Fibroblast of villous mesenchyme (primary cell): Measurements from ENCODE around the gene SAFB. TPM values are rescaled to one million over a fixed set of nuclear protein-coding genes. Genes with fewer than 3 reads are reported as not detected.
A peak's percentile ranks its signal among the peaks of the same experiment; 100 is the strongest.

Experiments
- DNase-seq: peaks from one replicate; pipeline ENCODE4 v3.0.0-alpha.2; 2010; ENCODE audit warnings: low read depth
- H3K4me3 ChIP-seq: 2 replicates; pipeline ENCODE4 v1.5.1; 2011; ENCODE audit warnings: low read depth, mild to moderate bottlenecking, low read length
- total RNA-seq: library from RNA; depleted of rRNA; stranded (reverse); fragments of >200 nt; gene quantifications from 2 replicates; pipeline ENCODE4 v1.2.3, GENCODE V29; 2012
- TF ChIP-seq, protein P1 (sequence below): IDR thresholded peaks from 2 replicates; pipeline ENCODE4 v1.5.1; 2012; ENCODE audit warnings: low read depth, mild to moderate bottlenecking, low read length; ENCODE audit not compliant: insufficient read depth

The SAFB gene
- total RNA-seq, 1 donor = 40.6 TPM

GRCh38 chr19:5677136-5677535 is 54.3 kb downstream of the SAFB start:
- H3K4me3 ChIP-seq = no peak overlapping the region
- TF ChIP-seq, protein P1, sequence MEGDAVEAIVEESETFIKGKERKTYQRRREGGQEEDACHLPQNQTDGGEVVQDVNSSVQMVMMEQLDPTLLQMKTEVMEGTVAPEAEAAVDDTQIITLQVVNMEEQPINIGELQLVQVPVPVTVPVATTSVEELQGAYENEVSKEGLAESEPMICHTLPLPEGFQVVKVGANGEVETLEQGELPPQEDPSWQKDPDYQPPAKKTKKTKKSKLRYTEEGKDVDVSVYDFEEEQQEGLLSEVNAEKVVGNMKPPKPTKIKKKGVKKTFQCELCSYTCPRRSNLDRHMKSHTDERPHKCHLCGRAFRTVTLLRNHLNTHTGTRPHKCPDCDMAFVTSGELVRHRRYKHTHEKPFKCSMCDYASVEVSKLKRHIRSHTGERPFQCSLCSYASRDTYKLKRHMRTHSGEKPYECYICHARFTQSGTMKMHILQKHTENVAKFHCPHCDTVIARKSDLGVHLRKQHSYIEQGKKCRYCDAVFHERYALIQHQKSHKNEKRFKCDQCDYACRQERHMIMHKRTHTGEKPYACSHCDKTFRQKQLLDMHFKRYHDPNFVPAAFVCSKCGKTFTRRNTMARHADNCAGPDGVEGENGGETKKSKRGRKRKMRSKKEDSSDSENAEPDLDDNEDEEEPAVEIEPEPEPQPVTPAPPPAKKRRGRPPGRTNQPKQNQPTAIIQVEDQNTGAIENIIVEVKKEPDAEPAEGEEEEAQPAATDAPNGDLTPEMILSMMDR = no peak
- no peak for DNase-seq

DNA sequence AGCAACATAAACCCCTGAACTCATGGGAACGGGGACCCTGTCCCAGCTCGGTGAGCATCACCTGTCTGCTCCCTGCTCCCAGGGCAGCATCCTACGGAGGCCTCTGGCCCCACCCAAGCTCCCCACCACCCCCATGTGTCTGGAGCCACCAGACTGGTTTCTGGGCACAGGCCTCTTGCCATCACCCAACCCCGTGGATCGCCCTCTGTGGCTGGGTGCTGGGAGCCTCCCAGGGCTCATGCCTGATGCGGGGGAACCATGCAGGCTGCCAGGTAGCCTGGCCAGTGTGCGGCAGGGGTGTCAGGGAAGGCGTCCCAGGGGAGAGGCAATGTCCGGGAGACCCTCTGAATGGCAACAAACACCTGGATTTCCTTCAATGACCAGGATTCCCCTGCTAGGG is 54.7 kb downstream of the SAFB start:
- H3K4me3 ChIP-seq = no peak overlapping the region
- no peak for DNase-seq
- TF ChIP-seq, protein P1 = no peak

DNA sequence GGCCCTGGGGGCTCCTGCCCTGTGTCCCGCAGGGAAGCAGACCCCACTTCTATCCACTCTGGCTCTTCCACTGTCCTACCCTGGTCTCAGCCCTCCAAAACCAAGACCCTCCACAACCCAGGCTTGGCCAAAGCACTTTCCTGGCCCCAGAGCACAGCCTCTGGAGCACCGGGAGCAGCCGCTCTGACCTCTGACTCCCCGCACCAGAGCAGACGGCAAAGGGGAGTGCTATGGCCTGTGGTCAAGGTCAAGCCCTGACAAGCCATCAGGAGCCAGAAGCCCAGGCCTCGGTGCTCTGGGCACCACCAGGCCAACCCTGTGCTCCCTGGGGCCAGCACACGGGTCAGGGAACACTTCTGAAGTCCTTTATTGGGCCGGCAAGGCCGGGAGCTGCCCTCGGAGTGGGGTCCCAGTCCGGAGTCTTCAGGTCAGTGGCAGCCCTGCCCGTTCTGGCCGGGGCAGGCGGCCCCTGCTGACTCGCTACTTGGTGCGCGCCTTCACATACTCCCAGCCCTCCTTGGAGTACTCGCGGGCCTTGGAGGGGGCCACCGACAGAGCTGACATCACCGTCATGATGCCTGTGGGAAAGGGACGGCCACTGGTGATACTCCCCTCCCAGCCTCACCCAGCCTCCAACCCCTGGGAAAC is 55.3 kb downstream of the SAFB start:
- no peak overlapping the region for H3K4me3 ChIP-seq
- TF ChIP-seq, protein P1 = no peak

DNA sequence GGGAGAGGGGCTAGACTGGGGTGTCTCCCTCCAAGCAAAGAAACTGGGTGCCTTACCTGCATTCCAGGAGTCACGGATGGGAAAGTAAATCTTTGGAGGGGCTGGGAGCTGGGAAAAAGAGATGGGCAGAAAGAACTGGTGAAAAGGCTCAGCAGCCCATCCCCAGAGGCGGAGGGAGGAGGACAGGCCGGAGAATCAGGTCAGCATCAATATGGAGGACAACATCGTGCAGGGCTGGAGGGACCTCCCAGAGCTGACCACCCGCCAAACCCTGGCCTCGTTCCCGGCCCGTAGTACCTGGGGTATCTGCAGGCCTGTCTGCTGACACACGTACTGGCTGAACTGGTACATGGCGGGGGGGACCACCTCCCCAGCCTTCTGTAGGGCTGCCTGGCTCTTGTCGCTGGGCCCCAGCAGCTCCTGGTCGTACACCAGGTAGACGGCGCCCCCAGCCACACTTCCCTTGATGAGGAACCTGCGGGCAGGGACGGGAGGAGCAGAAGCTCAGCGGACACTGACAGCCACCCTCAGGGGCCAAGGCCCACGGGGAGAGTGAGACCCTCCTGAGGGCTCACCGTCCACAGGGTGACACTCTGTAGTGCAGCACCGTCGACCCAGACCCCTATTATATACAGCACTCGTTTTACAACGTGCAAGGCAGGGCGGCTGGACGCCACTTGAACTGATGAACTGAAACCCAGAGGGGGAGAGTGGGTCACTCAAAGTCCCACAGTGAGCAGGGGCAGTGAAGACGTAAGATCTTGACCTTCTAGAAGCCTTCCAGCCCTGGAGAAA is 56.6 kb downstream of the SAFB start:
- peak overlapping the region; percentile 99 for H3K4me3 ChIP-seq
- TF ChIP-seq, protein P1 = no peak
- DNase-seq = no peak

More for the DNA sequence above, 55.3 kb downstream of the SAFB start:
- no peak for DNase-seq

GRCh38 chr19:5680084-5680436 is 57.2 kb downstream of the SAFB start:
- TF ChIP-seq, protein P1 = no peak

GRCh38 chr19:5680437-5681368 is 57.8 kb downstream of the SAFB start, which contains the start of the genes HSD11B1L and MICOS13:
TSS of gene HSD11B1L (plus strand) at chr19:5681027. CDS start at chr19:5684833, 3,806 bp downstream.
TSS of gene MICOS13 (minus strand) at chr19:5680516. CDS start at chr19:5680486, 30 bp downstream.
- peak within 1 kb of the TSS; percentile 99 for H3K4me3 ChIP-seq
- TF ChIP-seq, protein P1 = no peak
- peak; percentile 99 for DNase-seq

More at GRCh38 chr19:5680084-5680436, 57.2 kb downstream of the SAFB start:
- H3K4me3 ChIP-seq = peak overlapping the region; percentile 99
- DNase-seq = peak; percentile 17
